ENCODE results near the gene CLIP1. TPM values are rescaled to one million over a fixed set of nuclear protein-coding genes. Genes with fewer than 3 reads are reported as not detected.

The CLIP1 gene
- total and polyA plus RNA-seq, 2 of the 4 experiments (the other 2 are of a cell fraction), result 38.0 to 54.8 TPM

GRCh38 chr12:122366685-122367475, 55.6 kb downstream of the CLIP1 start:
- H2BK120ac ChIP-seq (ENCODE audit: low read depth, low read length), result peak overlapping the region; percentile 90
- H4K8ac ChIP-seq (ENCODE audit: low read depth in 2 of 2, low read length in 2 of 2), result peak overlapping the region; percentile 26 to 87; a peak in 3 of 4 replicates
- peaks cover 11% of the 10 kb centered on the region for H3K36me3 ChIP-seq (ENCODE audit: control insufficient read depth, insufficient read depth, low read length)
- H3K4me2 ChIP-seq (ENCODE audit: low read depth, low read length), result peak overlapping the region; percentile 41; the same call in 1 of the 2 replicates
- H4K91ac ChIP-seq (ENCODE audit: insufficient read depth, low read depth, low read length), result peak overlapping the region; percentile 91
- H3K9me3 ChIP-seq (ENCODE audit: control insufficient read depth, insufficient read depth, low read length), result no peaks in the 10 kb centered on the region
- peak overlapping the region; percentile 68; the same call in 2 of the 3 replicates for H2BK15ac ChIP-seq (ENCODE audit: low read depth, low read length)
- no CpG with 5 or more reads among the region's 3 CpGs for WGBS, 2 experiments (ENCODE audit: extremely low coverage in 2 of 2, insufficient read length in 1 of 2)
- no TSS peak for BruUV-seq (replicated peaks)
- peaks cover 24% of the 10 kb centered on the region for H3K4me1 ChIP-seq (ENCODE audit: control insufficient read depth, insufficient read depth, low read length)
- peaks cover 12% of the 10 kb centered on the region; the same call in 1 of the 2 replicates for H4K20me1 ChIP-seq (ENCODE audit: insufficient read depth, low read length)
- in situ Hi-C loops (cut with MboI; ENCODE audit: low sequenced_read_pairs) (no loop called here), intact Hi-C loops (cut with micrococcal nuclease) (no loop called here), dilution Hi-C loops (cut with HindIII; ENCODE audit: low sequenced_read_pairs, unreplicated experiment) (no loop called here)
- peak overlapping the region; percentile 68 for H4K5ac ChIP-seq (ENCODE audit: low read depth, low read length)
- no peaks in the 10 kb centered on the region for H3K27me3 ChIP-seq (ENCODE audit: control insufficient read depth, insufficient read depth, low read length)
- H3K4ac ChIP-seq (ENCODE audit: low read depth, low read length), result peak overlapping the region; percentile 91
- H3K9ac ChIP-seq (ENCODE audit: low read depth, low read length), result peak overlapping the region; percentile 35; the same call in 1 of the 2 replicates
- peaks cover 10 to 76% of the 10 kb centered on the region in 2 experiments for H3K79me1 ChIP-seq (ENCODE audit: low read depth in 1 of 2, low read length in 2 of 2)
- POLR2A ChIA-PET (ENCODE audit: unreplicated experiment), result no interaction called here
- no peak overlapping the region for H2AK9ac ChIP-seq (replicated peaks; ENCODE audit: low read depth, low read length, poor library complexity)
- no peak overlapping the region for H3K4me3 ChIP-seq (ENCODE audit: insufficient read depth, low read depth, low read length)
- peak overlapping the region; percentile 91; the same call in 1 of the 2 replicates for H2AK5ac ChIP-seq (ENCODE audit: low read depth, low read length)
- H3K18ac ChIP-seq (ENCODE audit: low read depth, low read length), result peak overlapping the region; percentile 76
- H2BK5ac ChIP-seq (ENCODE audit: low read depth, low read length, poor library complexity, severe bottlenecking), result peak overlapping the region; percentile 94
- H3K27ac ChIP-seq (ENCODE audit: insufficient read depth, low read length), result peak overlapping the region; percentile 92
- H2AFZ ChIP-seq (replicated peaks; ENCODE audit: low read length, poor library complexity), result no peak overlapping the region
- TF ChIP-seq BHLHE40 (IDR thresholded peaks at IDR 0.05; ENCODE audit: low read depth, low read length) (peak; percentile 94), NFE2L2 (IDR thresholded peaks at IDR 0.05; ENCODE audit: low read depth, low read length) (peak; percentile 48; the same call in 1 of the 2 replicates), FOS (IDR thresholded peaks at IDR 0.05; ENCODE audit: low read depth, low read length) (peak; percentile 72), CEBPB (IDR thresholded peaks at IDR 0.05; ENCODE audit: low read depth, low read length) (peak; percentile 99), SMC3 (IDR thresholded peaks at IDR 0.05; ENCODE audit: low read depth, low read length) (no peak), POLR2A (IDR thresholded peaks at IDR 0.05; ENCODE audit: low read depth, low read length) (no peak), MAFK (IDR thresholded peaks at IDR 0.05; ENCODE audit: low read depth, low read length) (no peak)
- TF ChIP-seq, protein P1, sequence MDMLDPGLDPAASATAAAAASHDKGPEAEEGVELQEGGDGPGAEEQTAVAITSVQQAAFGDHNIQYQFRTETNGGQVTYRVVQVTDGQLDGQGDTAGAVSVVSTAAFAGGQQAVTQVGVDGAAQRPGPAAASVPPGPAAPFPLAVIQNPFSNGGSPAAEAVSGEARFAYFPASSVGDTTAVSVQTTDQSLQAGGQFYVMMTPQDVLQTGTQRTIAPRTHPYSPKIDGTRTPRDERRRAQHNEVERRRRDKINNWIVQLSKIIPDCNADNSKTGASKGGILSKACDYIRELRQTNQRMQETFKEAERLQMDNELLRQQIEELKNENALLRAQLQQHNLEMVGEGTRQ (IDR thresholded peaks at IDR 0.05; ENCODE audit: low read depth, low read length), result peak; percentile 85
- TF ChIP-seq, protein P2, sequence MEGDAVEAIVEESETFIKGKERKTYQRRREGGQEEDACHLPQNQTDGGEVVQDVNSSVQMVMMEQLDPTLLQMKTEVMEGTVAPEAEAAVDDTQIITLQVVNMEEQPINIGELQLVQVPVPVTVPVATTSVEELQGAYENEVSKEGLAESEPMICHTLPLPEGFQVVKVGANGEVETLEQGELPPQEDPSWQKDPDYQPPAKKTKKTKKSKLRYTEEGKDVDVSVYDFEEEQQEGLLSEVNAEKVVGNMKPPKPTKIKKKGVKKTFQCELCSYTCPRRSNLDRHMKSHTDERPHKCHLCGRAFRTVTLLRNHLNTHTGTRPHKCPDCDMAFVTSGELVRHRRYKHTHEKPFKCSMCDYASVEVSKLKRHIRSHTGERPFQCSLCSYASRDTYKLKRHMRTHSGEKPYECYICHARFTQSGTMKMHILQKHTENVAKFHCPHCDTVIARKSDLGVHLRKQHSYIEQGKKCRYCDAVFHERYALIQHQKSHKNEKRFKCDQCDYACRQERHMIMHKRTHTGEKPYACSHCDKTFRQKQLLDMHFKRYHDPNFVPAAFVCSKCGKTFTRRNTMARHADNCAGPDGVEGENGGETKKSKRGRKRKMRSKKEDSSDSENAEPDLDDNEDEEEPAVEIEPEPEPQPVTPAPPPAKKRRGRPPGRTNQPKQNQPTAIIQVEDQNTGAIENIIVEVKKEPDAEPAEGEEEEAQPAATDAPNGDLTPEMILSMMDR (conservative IDR thresholded peaks at IDR 0.05; ENCODE audit: low read depth, low read length), result no peak
- DNase-seq, result peak; percentile 90
- H3K56ac ChIP-seq (ENCODE audit: extremely low read depth, insufficient read depth, low read length), result peak overlapping the region; percentile 16; the same call in 1 of the 2 replicates
- H3K14ac ChIP-seq (replicated peaks; ENCODE audit: low read depth, low read length), result peak overlapping the region; percentile 78
- ATAC-seq (ENCODE audit: low read depth), result peak; percentile 75
- H2BK20ac ChIP-seq (ENCODE audit: low read depth, low read length), result peak overlapping the region; percentile 82
- peaks cover 16% of the 10 kb centered on the region for H3K9me1 ChIP-seq (ENCODE audit: insufficient read depth, low read length)
- CTCF ChIA-PET, result no interaction called here
- H3K23ac ChIP-seq (ENCODE audit: low read depth, low read length), result peak overlapping the region; percentile 77

All from IMR-90 (cell line).